Mesenchymal stem cell (in vitro differentiated cells and primary cell): ENCODE results near the gene KRTAP4-4. TPM values are rescaled to one million over a fixed set of nuclear protein-coding genes. Genes with fewer than 3 reads are reported as not detected.

Experiments
- DNase-seq: peaks from one replicate; pipeline ENCODE4 v3.0.0-alpha.2; 2013
- H2AFZ ChIP-seq: one replicate; pipeline ENCODE4 v1.6.1; 2013; ENCODE audit warnings: low read depth, mild to moderate bottlenecking, control low read depth, inconsistent platforms, low read length, moderate library complexity
- H2AK5ac ChIP-seq: 2 replicates; pipeline ENCODE4 v1.6.1; 2013; ENCODE audit warnings: low read length, moderate library complexity, mild to moderate bottlenecking, inconsistent platforms; ENCODE audit not compliant: severe bottlenecking
- H2BK120ac ChIP-seq: one replicate; pipeline ENCODE4 v1.6.1; 2013; ENCODE audit warnings: low read depth, mild to moderate bottlenecking, inconsistent platforms, low read length, moderate library complexity
- H2BK12ac ChIP-seq, 2 experiments: one replicate each; pipeline ENCODE4 v1.6.1; 2013; ENCODE audit warnings: inconsistent platforms in 2 of 2, low read length in 2 of 2, mild to moderate bottlenecking in 2 of 2, moderate library complexity in 2 of 2, control low read depth in 1 of 2
- H2BK15ac ChIP-seq: one replicate; pipeline ENCODE4 v1.6.1; 2013; ENCODE audit warnings: mild to moderate bottlenecking, low read depth, inconsistent platforms; ENCODE audit not compliant: poor library complexity, severe bottlenecking
- H2BK5ac ChIP-seq: 2 replicates; pipeline ENCODE4 v1.6.1; 2013; ENCODE audit warnings: low read depth, mild to moderate bottlenecking, low read length, control low read depth, inconsistent platforms; ENCODE audit not compliant: poor library complexity, severe bottlenecking
- H3K14ac ChIP-seq, 2 experiments: one replicate each; pipeline ENCODE4 v1.6.1; 2013; ENCODE audit warnings: inconsistent platforms in 2 of 2, low read length in 2 of 2, control low read depth in 1 of 2, mild to moderate bottlenecking in 1 of 2, moderate library complexity in 1 of 2
- H3K18ac ChIP-seq, 2 experiments: one replicate each; pipeline ENCODE4 v1.6.1; 2013; ENCODE audit warnings: inconsistent platforms in 2 of 2, low read length in 2 of 2, control low read depth in 1 of 2, low read depth in 1 of 2, mild to moderate bottlenecking in 1 of 2
- H3K23ac ChIP-seq, 2 experiments: one replicate each; pipeline ENCODE4 v1.6.1; 2013; ENCODE audit warnings: inconsistent platforms in 2 of 2, low read length in 2 of 2, mild to moderate bottlenecking in 2 of 2, moderate library complexity in 2 of 2, control low read depth in 1 of 2
- H3K27ac ChIP-seq: 2 replicates; pipeline ENCODE4 v1.5.1; 2013; ENCODE audit warnings: mild to moderate bottlenecking, moderate library complexity, low read length, control low read depth, inconsistent platforms; ENCODE audit not compliant: poor library complexity, severe bottlenecking
- H3K27me3 ChIP-seq, 2 experiments: 2 replicates each; pipeline versions ENCODE4 v1.6.1 to v1.7.0; 2013; ENCODE audit warnings: low read length in 2 of 2, mild to moderate bottlenecking in 2 of 2, moderate library complexity in 2 of 2, control low read depth in 1 of 2, inconsistent platforms in 1 of 2; ENCODE audit not compliant: control insufficient read depth in 1 of 2, insufficient read depth in 1 of 2
- H3K36me3 ChIP-seq, 2 experiments: 2 replicates each; pipeline versions ENCODE4 v1.6.1 to v1.7.0; 2013; ENCODE audit warnings: low read length in 2 of 2, control low read depth in 1 of 2, inconsistent platforms in 1 of 2, low read depth in 1 of 2, mild to moderate bottlenecking in 1 of 2; ENCODE audit not compliant: insufficient read depth in 2 of 2, control insufficient read depth in 1 of 2
- H3K4ac ChIP-seq, 2 experiments: one replicate each; pipeline ENCODE4 v1.6.1; 2013; ENCODE audit warnings: inconsistent platforms in 2 of 2, low read length in 2 of 2, mild to moderate bottlenecking in 2 of 2, moderate library complexity in 2 of 2, control low read depth in 1 of 2, low read depth in 1 of 2
- H3K4me1 ChIP-seq: 2 replicates; pipeline ENCODE4 v1.6.1; 2013; ENCODE audit warnings: low read depth, low read length, control low read depth; ENCODE audit not compliant: control insufficient read depth, insufficient read depth
- H3K4me2 ChIP-seq: 2 replicates; pipeline ENCODE4 v1.6.1; 2013; ENCODE audit warnings: low read length, mild to moderate bottlenecking, inconsistent platforms; ENCODE audit not compliant: poor library complexity, severe bottlenecking
- H3K4me3 ChIP-seq, 2 experiments: 2 replicates each; pipeline versions ENCODE4 v1.5.1 to v1.7.0; 2013; ENCODE audit warnings: low read length in 2 of 2, mild to moderate bottlenecking in 2 of 2, control low read depth in 1 of 2, low read depth in 1 of 2; ENCODE audit not compliant: insufficient read depth in 1 of 2
- H3K79me1 ChIP-seq: replicated peaks from 2 replicates; pipeline ENCODE4 v1.6.1; 2013; ENCODE audit warnings: mild to moderate bottlenecking, control low read depth, low read length, inconsistent platforms; ENCODE audit not compliant: poor library complexity, severe bottlenecking
- H3K9ac ChIP-seq: 2 replicates; pipeline ENCODE4 v1.7.0; 2013; ENCODE audit warnings: mild to moderate bottlenecking, low read length, moderate library complexity
- H3K9me3 ChIP-seq: 2 replicates; pipeline ENCODE4 v1.7.0; 2013; ENCODE audit warnings: mild to moderate bottlenecking, low read length; ENCODE audit not compliant: control insufficient read depth
- H4K8ac ChIP-seq: one replicate; pipeline ENCODE4 v1.6.1; 2013; ENCODE audit warnings: inconsistent platforms, mild to moderate bottlenecking, low read length, moderate library complexity
- H4K91ac ChIP-seq: one replicate; pipeline ENCODE4 v1.6.1; 2013; ENCODE audit warnings: mild to moderate bottlenecking, low read length, inconsistent platforms
- WGBS: methylation state at CpG from one replicate; pipeline ENCODE4 v1.1.7; 2013; ENCODE audit warnings: mixed read lengths; 5-methylcytosine and 5-hydroxymethylcytosine counted together
- small RNA-seq: library from polyadenylated mRNA; stranded (forward); fragments of <200 nt; extraction: miRNeasy Mini kit (QIAGEN cat#:217004); gene quantifications from one replicate; pipeline ENCODE3, GENCODE V24; 2013; ENCODE audit warnings: low read depth

Gene KRTAP4-4

DNA sequence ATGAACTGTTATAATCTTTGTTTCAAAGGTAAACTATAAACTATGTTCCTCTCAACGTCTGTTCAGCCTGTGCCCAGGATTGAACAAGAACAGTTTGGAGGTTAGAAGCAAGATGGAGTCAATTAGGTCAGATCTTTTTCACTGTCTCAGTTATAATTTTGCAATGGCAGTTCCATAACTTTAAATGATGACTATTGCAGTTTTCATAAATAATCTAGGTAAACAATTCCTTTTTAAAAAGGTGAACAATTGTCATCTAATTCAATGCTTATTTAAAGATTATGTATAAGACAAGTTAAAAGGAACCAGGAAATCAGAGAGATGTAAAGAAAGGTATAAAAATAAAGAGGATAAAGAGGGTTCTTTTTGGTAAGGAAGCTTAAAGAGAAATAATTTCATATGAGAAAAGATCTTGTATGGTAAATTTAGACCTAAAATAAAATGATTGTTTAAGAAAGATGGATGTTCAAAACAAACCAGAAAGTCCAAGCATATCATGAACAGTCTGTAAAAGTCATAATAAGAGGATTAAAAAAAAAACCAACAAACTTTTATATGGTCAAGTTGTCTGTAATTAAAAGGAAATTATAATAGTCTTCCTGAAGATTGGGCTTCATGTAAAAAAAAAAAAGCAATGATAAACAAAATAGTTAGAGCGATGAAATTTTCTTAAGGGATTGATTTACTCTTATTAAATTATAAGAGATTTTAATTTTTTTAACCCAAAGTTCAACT, 49.2 kb downstream of the KRTAP4-4 start:
- WGBS = 67% methylated on average over 1 of the region's 2 CpGs
- H3K18ac ChIP-seq = no peak overlapping the region

More for the DNA sequence above, 49.2 kb downstream of the KRTAP4-4 start:
- Histone ChIP-seq H3K9ac (no peak overlapping the region), H4K91ac (no peak overlapping the region), H3K14ac (no peak overlapping the region), H3K27me3 (no peaks in the 10 kb centered on the region), H3K9me3 (peaks cover 4% of the 10 kb centered on the region), H2BK120ac (no peak overlapping the region), H2AFZ (no peak overlapping the region), H2BK5ac (no peak overlapping the region), H3K4me1 (no peaks in the 10 kb centered on the region), H3K4me2 (no peak overlapping the region), H2BK12ac (no peak overlapping the region), H2BK15ac (no peak overlapping the region), H4K8ac (no peak overlapping the region), H3K36me3 (no peaks in the 10 kb centered on the region), H3K27ac (no peak overlapping the region), H3K4ac (no peak overlapping the region), H3K79me1 (no peaks in the 10 kb centered on the region), H2AK5ac (no peak overlapping the region), H3K23ac (no peak overlapping the region), H3K4me3 (peak overlapping the region in 1 of 2 experiments; percentile 59)
- no peak for DNase-seq

Small RNA genes within 50 kb of the gene (small RNA-seq; reads per million reads assigned to genes)
- gene KRTAP4-17P = not detected
